ENCODE data around the gene ADAMTS12.

- TF ChIP-seq, protein P1, sequence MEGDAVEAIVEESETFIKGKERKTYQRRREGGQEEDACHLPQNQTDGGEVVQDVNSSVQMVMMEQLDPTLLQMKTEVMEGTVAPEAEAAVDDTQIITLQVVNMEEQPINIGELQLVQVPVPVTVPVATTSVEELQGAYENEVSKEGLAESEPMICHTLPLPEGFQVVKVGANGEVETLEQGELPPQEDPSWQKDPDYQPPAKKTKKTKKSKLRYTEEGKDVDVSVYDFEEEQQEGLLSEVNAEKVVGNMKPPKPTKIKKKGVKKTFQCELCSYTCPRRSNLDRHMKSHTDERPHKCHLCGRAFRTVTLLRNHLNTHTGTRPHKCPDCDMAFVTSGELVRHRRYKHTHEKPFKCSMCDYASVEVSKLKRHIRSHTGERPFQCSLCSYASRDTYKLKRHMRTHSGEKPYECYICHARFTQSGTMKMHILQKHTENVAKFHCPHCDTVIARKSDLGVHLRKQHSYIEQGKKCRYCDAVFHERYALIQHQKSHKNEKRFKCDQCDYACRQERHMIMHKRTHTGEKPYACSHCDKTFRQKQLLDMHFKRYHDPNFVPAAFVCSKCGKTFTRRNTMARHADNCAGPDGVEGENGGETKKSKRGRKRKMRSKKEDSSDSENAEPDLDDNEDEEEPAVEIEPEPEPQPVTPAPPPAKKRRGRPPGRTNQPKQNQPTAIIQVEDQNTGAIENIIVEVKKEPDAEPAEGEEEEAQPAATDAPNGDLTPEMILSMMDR (conservative IDR thresholded peaks at IDR 0.05), result no peak
- no peak for TF ChIP-seq ZFX (IDR thresholded peaks at IDR 0.05)
These were observed 29.2 kb upstream of the ADAMTS12 start for GRCh38 chr5:33921002-33921401.
